Fibroblast of villous mesenchyme (primary cell): Measurements from ENCODE around the gene FRMPD2. TPM values are rescaled to one million over a fixed set of nuclear protein-coding genes. Genes with fewer than 3 reads are reported as not detected.

Experiments used
- DNase-seq: peaks from one replicate; pipeline ENCODE4 v3.0.0-alpha.2; 2010; ENCODE audit warnings: low read depth
- H3K4me3 ChIP-seq: 2 replicates; pipeline ENCODE4 v1.5.1; 2011; ENCODE audit warnings: low read depth, mild to moderate bottlenecking, low read length
- CTCF ChIP-seq: IDR thresholded peaks from 2 replicates; pipeline ENCODE4 v1.5.1; 2012; ENCODE audit warnings: low read depth, mild to moderate bottlenecking, low read length; ENCODE audit not compliant: insufficient read depth
- total RNA-seq: library from RNA; depleted of rRNA; stranded (reverse); fragments of >200 nt; gene quantifications from 2 replicates; pipeline ENCODE4 v1.2.3, GENCODE V29; 2012

The FRMPD2 gene
- total RNA-seq, 1 donor: under 0.01 TPM

GRCh38 chr10:48271047-48271730 is 3.3 kb downstream of the FRMPD2 start:
- no peak for DNase-seq
- no peak for TF ChIP-seq CTCF
- no peak overlapping the region for H3K4me3 ChIP-seq

GRCh38 chr10:48266528-48266927 is 8.0 kb downstream of the FRMPD2 start:
- TF ChIP-seq CTCF: no peak
- no peak for DNase-seq
- no peak overlapping the region for H3K4me3 ChIP-seq

- no peak for TF ChIP-seq CTCF
- no peak for DNase-seq
- no peak overlapping the region for H3K4me3 ChIP-seq
Measured at GRCh38 chr10:48258105-48258504, 16.4 kb downstream of the FRMPD2 start.

GRCh38 chr10:48257407-48257961 is 17.0 kb downstream of the FRMPD2 start:
- H3K4me3 ChIP-seq: no peak overlapping the region
- no peak for TF ChIP-seq CTCF
- no peak for DNase-seq

GRCh38 chr10:48255722-48256121 is 18.8 kb downstream of the FRMPD2 start:
- DNase-seq: no peak
- no peak overlapping the region for H3K4me3 ChIP-seq
- no peak for TF ChIP-seq CTCF

- no peak for DNase-seq
- no peak for TF ChIP-seq CTCF
- no peak overlapping the region for H3K4me3 ChIP-seq
Measured at GRCh38 chr10:48254750-48255512, 19.6 kb downstream of the FRMPD2 start.
